22Rv1 (cell line): ENCODE results near the gene KCNQ4.

Source experiments
- ZFX ChIP-seq: fragments of 450-650 bp; IDR thresholded peaks from 2 replicates; pipeline ENCODE4 v1.6.1; 2017; ENCODE audit warnings: antibody characterized with exemption, borderline replicate concordance
- TF ChIP-seq, protein P1 (sequence below): fragments of 450-650 bp; IDR thresholded peaks from 2 replicates; pipeline ENCODE4 v1.5.1; 2017; ENCODE audit warnings: mild to moderate bottlenecking

DNA sequence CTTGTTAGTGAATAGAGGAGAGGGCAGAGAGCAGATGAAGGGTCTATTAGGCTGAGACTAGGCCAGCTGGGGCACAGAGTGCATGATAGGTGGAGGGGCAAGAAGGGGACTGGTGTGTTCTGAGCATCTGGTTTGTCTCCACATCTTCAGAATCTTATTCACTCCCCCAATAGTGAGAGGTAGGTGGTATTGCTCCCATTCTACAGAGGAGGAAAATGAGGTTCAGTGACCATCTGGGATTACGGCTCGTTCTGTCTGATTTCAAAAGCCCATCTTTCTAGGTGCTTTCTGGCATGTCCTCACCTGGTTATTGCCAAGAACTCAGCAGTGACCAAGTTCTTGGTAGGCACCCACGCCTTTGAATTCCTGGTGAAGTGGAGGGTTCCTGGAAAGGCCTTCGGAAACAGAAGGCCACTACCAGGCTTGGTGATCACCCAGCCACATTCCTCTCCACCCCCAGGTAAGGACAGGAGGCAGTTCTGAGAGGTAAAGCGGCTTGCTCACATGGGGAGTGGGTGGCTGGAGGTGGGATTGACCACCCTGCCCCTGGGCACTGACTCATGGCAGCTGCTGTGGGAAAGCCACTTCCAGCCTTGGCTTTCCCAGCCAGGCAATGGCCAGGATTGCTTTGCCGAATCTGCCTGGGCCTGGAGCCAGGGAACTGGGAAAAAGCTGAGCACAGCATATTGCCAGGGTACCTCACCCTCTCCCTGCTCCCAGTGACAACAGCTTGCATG is 97.4 kb downstream of the KCNQ4 start:
- TF ChIP-seq, protein P1, sequence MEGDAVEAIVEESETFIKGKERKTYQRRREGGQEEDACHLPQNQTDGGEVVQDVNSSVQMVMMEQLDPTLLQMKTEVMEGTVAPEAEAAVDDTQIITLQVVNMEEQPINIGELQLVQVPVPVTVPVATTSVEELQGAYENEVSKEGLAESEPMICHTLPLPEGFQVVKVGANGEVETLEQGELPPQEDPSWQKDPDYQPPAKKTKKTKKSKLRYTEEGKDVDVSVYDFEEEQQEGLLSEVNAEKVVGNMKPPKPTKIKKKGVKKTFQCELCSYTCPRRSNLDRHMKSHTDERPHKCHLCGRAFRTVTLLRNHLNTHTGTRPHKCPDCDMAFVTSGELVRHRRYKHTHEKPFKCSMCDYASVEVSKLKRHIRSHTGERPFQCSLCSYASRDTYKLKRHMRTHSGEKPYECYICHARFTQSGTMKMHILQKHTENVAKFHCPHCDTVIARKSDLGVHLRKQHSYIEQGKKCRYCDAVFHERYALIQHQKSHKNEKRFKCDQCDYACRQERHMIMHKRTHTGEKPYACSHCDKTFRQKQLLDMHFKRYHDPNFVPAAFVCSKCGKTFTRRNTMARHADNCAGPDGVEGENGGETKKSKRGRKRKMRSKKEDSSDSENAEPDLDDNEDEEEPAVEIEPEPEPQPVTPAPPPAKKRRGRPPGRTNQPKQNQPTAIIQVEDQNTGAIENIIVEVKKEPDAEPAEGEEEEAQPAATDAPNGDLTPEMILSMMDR = no peak
- TF ChIP-seq ZFX = no peak
